Skeletal muscle tissue (tissue), 4 donors: ENCODE measurements around the gene UMAD1. TPM values are rescaled to one million over a fixed set of nuclear protein-coding genes. Genes with fewer than 3 reads are reported as not detected.

Experiments
- H3K27ac ChIP-seq: one replicate; pipeline ENCODE4 v1.7.0; 2013; ENCODE audit warnings: mild to moderate bottlenecking, low read depth, low read length, inconsistent platforms
- H3K27me3 ChIP-seq, 3 donors: one replicate each; pipeline ENCODE4 v1.7.0; 2013; ENCODE audit warnings: low read length in 3 of 3; ENCODE audit not compliant: control insufficient read depth in 3 of 3, insufficient read depth in 3 of 3
- H3K36me3 ChIP-seq, 3 donors: one replicate each; pipeline ENCODE4 v1.7.0; 2013; ENCODE audit warnings: low read length in 3 of 3; ENCODE audit not compliant: control insufficient read depth in 3 of 3, insufficient read depth in 3 of 3
- H3K4me1 ChIP-seq, 3 donors: one replicate each; pipeline ENCODE4 v1.7.0; 2013; ENCODE audit warnings: low read length in 3 of 3, mild to moderate bottlenecking in 3 of 3; ENCODE audit not compliant: control insufficient read depth in 3 of 3, insufficient read depth in 3 of 3
- H3K4me3 ChIP-seq, 3 donors: one replicate each; pipeline ENCODE4 v1.7.0; 2013; ENCODE audit warnings: low read length in 3 of 3
- H3K9ac ChIP-seq, 3 donors: one replicate each; pipeline ENCODE4 v1.7.0; 2013; ENCODE audit warnings: low read length in 3 of 3, mild to moderate bottlenecking in 3 of 3, moderate library complexity in 2 of 3, low read depth in 1 of 3
- H3K9me3 ChIP-seq, 3 donors: one replicate each; pipeline ENCODE4 v1.7.0; 2013; ENCODE audit warnings: low read length in 3 of 3; ENCODE audit not compliant: control insufficient read depth in 3 of 3
- total RNA-seq: library from RNA; depleted of rRNA; stranded (reverse); fragments of >200 nt; gene quantifications from one replicate; pipeline ENCODE4 v1.2.3, GENCODE V29; 2014
- donor health status: Osteomylitis.

The UMAD1 gene
- total RNA-seq, 1 donor from 2014 or later: 5.2 TPM

- Histone ChIP-seq H3K4me3 (no peak overlapping the region), H3K9ac (no peak overlapping the region), H3K36me3 (no peaks in the 10 kb centered on the region), H3K27ac (no peak overlapping the region), H3K4me1 (peaks cover 0 to 8% (median 3%) of the 10 kb centered on the region in 3 donors), H3K27me3 (no peaks in the 10 kb centered on the region), H3K9me3 (no peaks in the 10 kb centered on the region)
Observed at GRCh38 chr7:7790041-7790741, 149.6 kb downstream of the UMAD1 start.

GRCh38 chr7:7791523-7791922 lies 151.0 kb downstream of the UMAD1 start:
- Histone ChIP-seq H3K9me3 (no peaks in the 10 kb centered on the region), H3K36me3 (no peaks in the 10 kb centered on the region), H3K4me1 (peaks cover 0 to 8% (median 3%) of the 10 kb centered on the region in 3 donors), H3K27me3 (no peaks in the 10 kb centered on the region), H3K4me3 (no peak overlapping the region), H3K27ac (peak overlapping the region; percentile 4), H3K9ac (no peak overlapping the region)

- H3K36me3 ChIP-seq: no peaks in the 10 kb centered on the region
- H3K4me3 ChIP-seq: no peak overlapping the region
- H3K4me1 ChIP-seq: peaks cover 0 to 8% (median 3%) of the 10 kb centered on the region in 3 donors
- no peak overlapping the region for H3K9ac ChIP-seq
- H3K27ac ChIP-seq: peak overlapping the region; percentile 4
- no peaks in the 10 kb centered on the region for H3K9me3 ChIP-seq
- no peaks in the 10 kb centered on the region for H3K27me3 ChIP-seq
Observed at GRCh38 chr7:7792056-7792455, 151.5 kb downstream of the UMAD1 start.

- Histone ChIP-seq H3K9ac (no peak overlapping the region), H3K9me3 (no peaks in the 10 kb centered on the region), H3K27me3 (no peaks in the 10 kb centered on the region), H3K4me1 (peaks cover 0 to 8% (median 3%) of the 10 kb centered on the region in 3 donors), H3K27ac (no peak overlapping the region), H3K36me3 (no peaks in the 10 kb centered on the region), H3K4me3 (no peak overlapping the region)
Observed at GRCh38 chr7:7793249-7793648, 152.7 kb downstream of the UMAD1 start.

GRCh38 chr7:7793921-7794320 lies 153.4 kb downstream of the UMAD1 start:
- no peaks in the 10 kb centered on the region for H3K36me3 ChIP-seq
- no peak overlapping the region for H3K9ac ChIP-seq
- no peaks in the 10 kb centered on the region for H3K27me3 ChIP-seq
- H3K4me1 ChIP-seq: peaks cover 0 to 8% (median 3%) of the 10 kb centered on the region in 3 donors
- H3K27ac ChIP-seq: no peak overlapping the region
- no peak overlapping the region for H3K4me3 ChIP-seq
- H3K9me3 ChIP-seq: no peaks in the 10 kb centered on the region

GRCh38 chr7:7795203-7795602 lies 154.7 kb downstream of the UMAD1 start:
- no peaks in the 10 kb centered on the region for H3K27me3 ChIP-seq
- H3K4me3 ChIP-seq: no peak overlapping the region
- H3K36me3 ChIP-seq: no peaks in the 10 kb centered on the region
- no peak overlapping the region for H3K27ac ChIP-seq
- no peak overlapping the region for H3K9ac ChIP-seq
- peaks cover 0 to 8% (median 3%) of the 10 kb centered on the region in 3 donors for H3K4me1 ChIP-seq
- no peaks in the 10 kb centered on the region for H3K9me3 ChIP-seq

- Histone ChIP-seq H3K9me3 (no peaks in the 10 kb centered on the region), H3K27me3 (no peaks in the 10 kb centered on the region), H3K27ac (no peak overlapping the region), H3K4me1 (peaks cover 0 to 8% (median 3%) of the 10 kb centered on the region in 3 donors), H3K4me3 (no peak overlapping the region), H3K36me3 (no peaks in the 10 kb centered on the region), H3K9ac (no peak overlapping the region)
Observed at GRCh38 chr7:7795630-7796121, 155.1 kb downstream of the UMAD1 start.

- H3K27me3 ChIP-seq: no peaks in the 10 kb centered on the region
Observed at GRCh38 chr7:7798510-7798909, 158.0 kb downstream of the UMAD1 start.

GRCh38 chr7:7799138-7799537 lies 158.6 kb downstream of the UMAD1 start:
- Histone ChIP-seq H3K9me3 (no peaks in the 10 kb centered on the region), H3K27ac (no peak overlapping the region), H3K36me3 (no peaks in the 10 kb centered on the region)

More at GRCh38 chr7:7798510-7798909, 158.0 kb downstream of the UMAD1 start:
- no peak overlapping the region for H3K9ac ChIP-seq
- H3K36me3 ChIP-seq: no peaks in the 10 kb centered on the region
- no peaks in the 10 kb centered on the region for H3K9me3 ChIP-seq
- no peak overlapping the region for H3K4me3 ChIP-seq
- no peak overlapping the region for H3K27ac ChIP-seq
- H3K4me1 ChIP-seq: no peaks in the 10 kb centered on the region

GRCh38 chr7:7802531-7802930 lies 162.0 kb downstream of the UMAD1 start:
- no peak overlapping the region for H3K4me3 ChIP-seq
- no peaks in the 10 kb centered on the region for H3K4me1 ChIP-seq
- no peaks in the 10 kb centered on the region for H3K27me3 ChIP-seq
- no peak overlapping the region for H3K9ac ChIP-seq
- H3K27ac ChIP-seq: no peak overlapping the region
- no peaks in the 10 kb centered on the region for H3K9me3 ChIP-seq
- no peaks in the 10 kb centered on the region for H3K36me3 ChIP-seq

More at GRCh38 chr7:7799138-7799537, 158.6 kb downstream of the UMAD1 start:
- H3K9ac ChIP-seq: no peak overlapping the region
- no peaks in the 10 kb centered on the region for H3K4me1 ChIP-seq
- no peaks in the 10 kb centered on the region for H3K27me3 ChIP-seq
- H3K4me3 ChIP-seq: no peak overlapping the region
